Smooth muscle cell (in vitro differentiated cells): ENCODE measurements around the gene ASB6. TPM values are rescaled to one million over a fixed set of nuclear protein-coding genes. Genes with fewer than 3 reads are reported as not detected.
A peak's percentile ranks its signal among the peaks of the same experiment; 100 is the strongest.

Experiments
- DNase-seq: peaks from one replicate; lab custom pipeline; 2025; ENCODE audit not compliant: unreplicated experiment; lab: John Stamatoyannopoulos, UW
- H2AFZ ChIP-seq: fragments of 200-600 bp; sonication (generic); 2 replicates; pipeline ENCODE4 v1.6.0; 2016; ENCODE audit warnings: antibody characterized with exemption, low read depth, mild to moderate bottlenecking
- H3F3A ChIP-seq: fragments of 200-600 bp; sonication (generic); 2 replicates; pipeline ENCODE4 v1.6.0; 2017; ENCODE audit warnings: antibody characterized with exemption, low read depth
- H3K27ac ChIP-seq: fragments of 200-600 bp; sonication (generic); 2 replicates; pipeline ENCODE4 v1.5.1; 2016; ENCODE audit warnings: low read depth, mild to moderate bottlenecking
- H3K27me3 ChIP-seq: fragments of 200-600 bp; sonication (generic); 2 replicates; pipeline ENCODE4 v1.6.1; 2016; ENCODE audit warnings: low read depth, mild to moderate bottlenecking
- H3K36me3 ChIP-seq: fragments of 200-600 bp; sonication (generic); 2 replicates; pipeline ENCODE4 v1.5.1; 2016; ENCODE audit warnings: low read depth
- H3K4me1 ChIP-seq: fragments of 200-600 bp; sonication (generic); 2 replicates; pipeline ENCODE4 v1.5.1; 2016; ENCODE audit warnings: low read depth
- H3K4me2 ChIP-seq: fragments of 200-600 bp; sonication (generic); 2 replicates; pipeline ENCODE4 v1.6.0; 2016; ENCODE audit warnings: mild to moderate bottlenecking
- H3K4me3 ChIP-seq: fragments of 200-600 bp; sonication (generic); 2 replicates; pipeline ENCODE4 v1.5.1; 2016; ENCODE audit warnings: mild to moderate bottlenecking
- H3K79me2 ChIP-seq: fragments of 200-600 bp; sonication (generic); 2 replicates; pipeline ENCODE4 v1.6.0; 2016; ENCODE audit warnings: low read depth, mild to moderate bottlenecking
- H3K9ac ChIP-seq: fragments of 200-600 bp; sonication (generic); 2 replicates; pipeline ENCODE4 v1.6.0; 2016; ENCODE audit warnings: low read depth
- H3K9me3 ChIP-seq: fragments of 200-600 bp; sonication (generic); replicated peaks from 2 replicates; pipeline ENCODE4 v1.5.1; 2016; ENCODE audit warnings: low read depth
- H4K20me1 ChIP-seq: fragments of 200-600 bp; sonication (generic); 2 replicates; pipeline ENCODE4 v1.6.0; 2016; ENCODE audit warnings: low read depth
- CTCF ChIP-seq: fragments of 200-600 bp; sonication (generic); IDR thresholded peaks from 2 replicates; pipeline ENCODE4 v1.5.1; 2017; ENCODE audit warnings: borderline replicate concordance, mild to moderate bottlenecking, antibody characterized with exemption; ENCODE audit not compliant: insufficient read depth, poor library complexity, severe bottlenecking
- WGBS: methylation state at CpG from one replicate; pipeline ENCODE4 v1.1.7; 2016; ENCODE audit warnings: low lambda C conversion rate; 5-methylcytosine and 5-hydroxymethylcytosine counted together
- polyA plus RNA-seq: library from polyadenylated mRNA; unstranded; fragments of >200 nt; fragmentation: Nextera tagmentation; extraction: Ambion mirVana; gene quantifications from 2 replicates; pipeline ENCODE4 v1.2.1, GENCODE V29; 2016
- total RNA-seq: library from RNA; depleted of rRNA; stranded (reverse); fragments of >200 nt; gene quantifications from 2 replicates; pipeline ENCODE4 v1.2.3, GENCODE V29; 2014

ASB6 gene
- total and polyA plus RNA-seq, 2 experiments from 2014 or later = 13.8 to 26.0 TPM

GRCh38 chr9:129673602-129674001 lies 31.7 kb upstream of the ASB6 start:
- DNase-seq = no peak
- peaks cover 94% of the 10 kb centered on the region for H4K20me1 ChIP-seq
- no peak overlapping the region for H3K9ac ChIP-seq
- no peaks in the 10 kb centered on the region for H3K27me3 ChIP-seq
- H3K4me1 ChIP-seq = peaks cover 10% of the 10 kb centered on the region
- H3F3A ChIP-seq = peaks cover 3% of the 10 kb centered on the region
- no peak overlapping the region for H2AFZ ChIP-seq
- H3K9me3 ChIP-seq = no peaks in the 10 kb centered on the region
- WGBS = 88% methylated on average over 12 of the region's 12 CpGs
- peaks cover 85% of the 10 kb centered on the region for H3K79me2 ChIP-seq
- H3K4me3 ChIP-seq = no peak overlapping the region
- no peak overlapping the region for H3K27ac ChIP-seq
- no peak overlapping the region for H3K4me2 ChIP-seq
- TF ChIP-seq CTCF = no peak
- no peaks in the 10 kb centered on the region for H3K36me3 ChIP-seq

GRCh38 chr9:129672702-129673101 lies 30.8 kb upstream of the ASB6 start:
- no peak for DNase-seq
- no peak for TF ChIP-seq CTCF
- Histone ChIP-seq H2AFZ (no peak overlapping the region), H3K4me1 (peaks cover 10% of the 10 kb centered on the region), H3K9ac (no peak overlapping the region), H3K27me3 (no peaks in the 10 kb centered on the region), H3K4me3 (no peak overlapping the region), H3K36me3 (no peaks in the 10 kb centered on the region), H3F3A (peaks cover 3% of the 10 kb centered on the region), H3K27ac (no peak overlapping the region), H3K79me2 (peaks cover 88% of the 10 kb centered on the region), H4K20me1 (peaks cover 88% of the 10 kb centered on the region), H3K9me3 (no peaks in the 10 kb centered on the region), H3K4me2 (no peak overlapping the region)
- WGBS = 95% methylated on average over 6 of the region's 8 CpGs

- H3K4me1 ChIP-seq = peaks cover 7% of the 10 kb centered on the region
- H2AFZ ChIP-seq = no peak overlapping the region
- 74% methylated on average over 7 of the region's 7 CpGs for WGBS
- H4K20me1 ChIP-seq = peaks cover 83% of the 10 kb centered on the region
- H3K9me3 ChIP-seq = no peaks in the 10 kb centered on the region
- H3K27me3 ChIP-seq = no peaks in the 10 kb centered on the region
- no peak overlapping the region for H3K27ac ChIP-seq
- H3K4me2 ChIP-seq = no peak overlapping the region
- H3K36me3 ChIP-seq = no peaks in the 10 kb centered on the region
- DNase-seq = no peak
- H3K4me3 ChIP-seq = no peak overlapping the region
- TF ChIP-seq CTCF = no peak
- no peak overlapping the region for H3K9ac ChIP-seq
- peaks cover 9% of the 10 kb centered on the region for H3F3A ChIP-seq
- peaks cover 91% of the 10 kb centered on the region for H3K79me2 ChIP-seq
Observed at GRCh38 chr9:129671519-129671918, 29.6 kb upstream of the ASB6 start.

GRCh38 chr9:129671065-129671464 lies 29.1 kb upstream of the ASB6 start:
- DNase-seq = no peak
- Histone ChIP-seq H3K4me3 (no peak overlapping the region), H3K9me3 (no peaks in the 10 kb centered on the region), H4K20me1 (peaks cover 78% of the 10 kb centered on the region), H3F3A (peaks cover 9% of the 10 kb centered on the region), H2AFZ (no peak overlapping the region), H3K27ac (peak overlapping the region; percentile 35), H3K36me3 (no peaks in the 10 kb centered on the region), H3K27me3 (no peaks in the 10 kb centered on the region), H3K4me2 (no peak overlapping the region), H3K79me2 (peaks cover 91% of the 10 kb centered on the region), H3K9ac (no peak overlapping the region), H3K4me1 (peaks cover 7% of the 10 kb centered on the region)
- WGBS = 86% methylated on average over 9 of the region's 9 CpGs
- TF ChIP-seq CTCF = no peak
